Activated CD8-positive, alpha-beta memory T cell treated with anti-CD3 and anti-CD28 coated beads, Interleukin-2, amount 50 U/mL, for 1 hour (primary cell): ENCODE measurements around the gene DDX51.
"Not testable (repeated sequence)": the region's sequence is repeated elsewhere in the genome, so short reads cannot be mapped to it uniquely, and the experiment has no call there.

ENCODE experiments used
- DNase-seq: peaks from one replicate; pipeline ENCODE4 v3.0.0-alpha.2; 2020; ENCODE audit errors: extremely low read depth

The DDX51 gene

GRCh38 chr12:132140918-132141841, 2.9 kb downstream of the DDX51 start:
- DNase-seq = no peak

DNA sequence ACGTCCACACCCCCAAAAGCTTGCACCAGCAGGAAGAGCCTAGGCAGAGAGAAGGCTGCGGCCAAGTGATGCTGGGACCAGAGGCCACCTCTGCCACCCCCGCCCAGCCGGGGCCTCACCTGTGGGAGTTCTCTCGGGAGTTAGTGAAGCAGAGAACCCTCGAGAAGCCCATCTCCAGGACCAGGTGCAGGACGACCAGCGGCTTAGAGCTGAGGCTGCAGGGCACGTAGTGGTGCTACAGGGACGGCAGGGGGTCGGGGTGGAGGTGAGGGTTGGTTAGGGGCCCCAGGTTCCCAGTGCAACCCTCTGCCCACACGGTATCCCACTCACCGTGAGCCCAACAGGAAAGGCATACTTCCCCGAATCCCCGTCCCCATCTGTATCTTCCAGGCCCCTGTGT, 3.6 kb downstream of the DDX51 start:
- DNase-seq = no peak

DNA sequence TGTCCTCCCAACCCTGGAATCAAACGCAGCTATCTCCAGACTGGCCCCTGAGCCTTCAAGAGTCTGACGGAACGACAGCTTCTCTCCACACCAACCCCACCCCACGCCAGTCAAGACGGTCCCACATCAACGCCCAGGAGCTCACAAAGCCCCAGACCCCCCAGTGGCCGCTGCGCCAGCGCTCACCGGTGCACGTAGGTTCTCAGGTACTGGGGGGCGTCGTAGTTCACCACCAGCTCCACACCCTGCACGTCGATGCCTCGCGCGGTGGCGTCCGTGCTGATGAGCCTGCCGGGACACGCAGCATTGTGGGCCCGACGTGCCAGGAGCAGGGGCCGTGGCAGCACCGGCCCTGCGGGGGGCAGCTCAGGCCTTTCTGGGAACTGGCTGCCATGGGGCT, 4.2 kb downstream of the DDX51 start:
- DNase-seq = no peak

- no peak for DNase-seq
Observed at GRCh38 chr12:132138941-132139871, 4.9 kb downstream of the DDX51 start.

DNA sequence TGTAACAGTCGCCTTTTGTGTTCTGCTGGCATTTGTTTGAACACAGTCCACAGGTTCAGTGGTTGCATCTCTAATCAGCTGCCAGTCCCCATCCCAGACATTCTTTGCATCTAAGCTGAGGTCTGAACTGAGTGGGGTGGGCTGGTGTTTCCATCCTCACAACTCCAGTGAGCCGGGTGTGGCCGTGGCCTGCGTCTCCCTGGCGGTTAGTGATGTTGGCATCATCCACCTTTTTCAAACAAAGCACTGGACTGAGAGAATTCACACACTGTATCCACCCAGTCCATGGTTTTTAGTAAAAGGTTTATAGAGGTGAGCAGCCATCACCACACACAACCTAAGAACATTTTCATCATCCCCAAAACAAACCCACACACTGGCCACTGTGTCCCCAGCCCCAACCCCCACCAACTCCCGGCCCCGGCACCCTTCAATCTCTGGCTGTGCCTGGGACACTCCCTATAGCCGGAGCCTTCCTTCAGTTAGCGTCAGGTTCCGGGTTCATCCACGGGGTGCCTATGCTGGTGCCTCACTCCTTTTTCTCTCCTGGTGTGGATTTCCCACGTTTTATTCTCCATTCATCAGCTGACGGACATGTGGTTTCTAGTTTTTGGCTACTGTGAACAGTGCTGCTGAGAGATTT, 6.5 kb downstream of the DDX51 start:
- DNase-seq = no peak

DNA sequence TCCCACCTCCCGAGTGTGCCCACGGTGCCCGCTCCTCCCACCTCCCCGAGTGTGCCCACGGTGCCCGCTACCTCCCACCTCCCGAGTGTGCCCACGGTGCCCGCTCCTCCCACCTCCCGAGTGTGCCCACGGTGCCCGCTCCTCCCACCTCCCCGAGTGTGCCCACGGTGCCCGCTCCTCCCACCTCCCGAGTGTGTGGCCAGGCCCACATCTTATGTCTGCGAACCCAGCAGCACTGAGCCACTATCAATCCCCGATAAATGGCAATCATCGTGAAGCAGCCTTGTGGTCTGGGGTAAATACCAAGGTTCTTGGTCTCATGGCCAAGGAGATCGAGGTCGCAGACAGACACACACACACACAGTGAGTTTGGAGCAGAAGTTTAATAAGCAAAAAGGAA, 7.9 kb downstream of the DDX51 start:
- not testable (repeated sequence) for DNase-seq

- not testable (repeated sequence) for DNase-seq
Observed at GRCh38 chr12:132134653-132135183, 9.4 kb downstream of the DDX51 start.

DNA sequence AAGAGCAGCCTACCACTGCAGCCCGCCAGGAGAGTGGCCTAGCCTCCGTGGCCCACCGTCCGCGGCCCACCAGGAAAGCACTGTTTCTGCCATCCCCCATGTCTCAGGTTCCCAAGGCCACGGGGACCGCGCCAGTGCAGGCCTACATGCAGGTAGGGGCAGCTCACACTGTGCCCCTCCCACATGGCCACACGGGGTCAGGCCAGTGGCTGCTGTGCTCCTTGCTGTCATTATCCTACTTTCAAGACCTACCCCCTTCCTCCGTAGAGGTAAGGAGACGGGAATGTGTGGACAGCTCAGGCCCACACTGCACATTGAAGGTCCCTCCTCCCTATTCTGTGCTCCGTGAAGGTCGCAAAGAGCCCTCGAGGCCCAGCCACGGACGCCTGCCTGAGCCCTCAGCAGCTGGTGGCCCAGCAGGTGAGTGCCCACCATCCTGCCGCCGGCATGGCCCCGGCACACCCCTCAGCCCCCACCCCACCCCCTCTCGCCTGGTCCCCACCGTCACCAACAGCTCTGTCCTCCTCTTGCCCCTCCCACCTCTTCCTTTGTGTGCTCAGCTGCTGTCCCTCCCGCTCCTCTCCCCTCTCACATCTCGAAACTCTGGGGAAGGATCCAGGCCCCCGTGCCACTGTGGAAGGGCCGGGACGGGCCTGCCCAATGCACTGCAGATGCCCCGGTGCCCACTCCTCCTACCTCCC, 10.0 kb downstream of the DDX51 start:
- DNase-seq = no peak

GRCh38 chr12:132132609-132133430, 11.3 kb downstream of the DDX51 start:
- no peak for DNase-seq

DNA sequence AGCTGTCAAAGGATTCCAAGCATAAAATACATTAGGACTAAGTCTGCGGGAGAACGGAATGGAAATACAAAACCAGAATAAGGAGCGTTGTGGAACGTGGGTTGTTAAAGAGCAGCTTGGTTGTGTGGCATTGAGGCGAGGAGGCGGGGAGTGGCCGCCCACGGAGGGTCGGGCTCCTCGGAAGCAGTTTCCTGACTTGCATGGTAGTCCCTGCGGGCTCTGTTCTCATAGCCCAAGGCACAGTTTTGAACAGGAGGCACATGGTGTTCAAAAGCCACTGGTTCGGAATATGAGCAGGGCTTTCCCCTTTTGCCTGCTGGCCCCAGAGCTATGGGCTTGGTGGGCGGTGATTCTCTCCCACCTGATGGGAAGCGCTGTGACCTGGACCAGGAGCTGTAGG, 12.2 kb downstream of the DDX51 start:
- no peak for DNase-seq

GRCh38 chr12:132131229-132131628, 12.9 kb downstream of the DDX51 start:
- no peak for DNase-seq

- no peak for DNase-seq
Observed at GRCh38 chr12:132130690-132131089, 13.4 kb downstream of the DDX51 start.

DNA sequence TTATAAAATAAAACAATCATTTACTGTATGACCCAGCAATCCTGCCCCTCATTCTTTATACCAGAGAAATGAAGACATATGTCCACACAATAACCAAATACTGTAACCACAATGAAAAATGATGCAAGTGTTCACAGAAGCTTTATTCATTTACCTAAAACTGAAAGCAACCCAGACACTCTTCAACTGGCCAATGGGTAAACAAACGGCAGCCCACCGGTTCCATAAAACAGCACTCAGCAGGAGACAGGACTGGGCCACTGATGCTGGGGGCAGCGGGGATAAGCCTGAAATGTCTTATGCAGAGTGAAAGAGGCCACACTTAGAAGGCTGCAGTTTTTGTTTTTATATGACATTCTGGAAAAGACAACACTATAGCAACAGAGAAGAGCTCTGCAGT, 15.1 kb downstream of the DDX51 start:
- no peak for DNase-seq

DNA sequence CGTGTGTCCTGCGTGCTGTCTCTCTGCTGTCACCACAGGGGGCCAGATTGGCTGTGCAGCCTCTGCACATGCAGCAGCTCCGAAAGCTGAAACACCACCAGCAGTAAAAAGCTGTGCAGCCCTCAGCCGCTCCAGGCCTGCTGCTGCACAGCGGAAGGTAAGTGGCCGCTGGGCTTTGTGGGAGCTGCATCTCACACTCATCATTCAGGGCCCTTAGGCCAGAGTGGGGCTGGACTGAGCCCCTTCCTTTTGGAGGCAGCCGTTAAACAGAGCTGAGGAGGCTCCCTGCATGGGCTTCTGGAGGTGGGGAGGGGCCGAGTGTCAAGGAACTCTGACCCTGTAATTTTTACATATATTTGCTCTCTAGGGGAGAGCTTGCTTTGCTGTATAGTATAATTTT, 17.1 kb downstream of the DDX51 start:
- no peak for DNase-seq

DNA sequence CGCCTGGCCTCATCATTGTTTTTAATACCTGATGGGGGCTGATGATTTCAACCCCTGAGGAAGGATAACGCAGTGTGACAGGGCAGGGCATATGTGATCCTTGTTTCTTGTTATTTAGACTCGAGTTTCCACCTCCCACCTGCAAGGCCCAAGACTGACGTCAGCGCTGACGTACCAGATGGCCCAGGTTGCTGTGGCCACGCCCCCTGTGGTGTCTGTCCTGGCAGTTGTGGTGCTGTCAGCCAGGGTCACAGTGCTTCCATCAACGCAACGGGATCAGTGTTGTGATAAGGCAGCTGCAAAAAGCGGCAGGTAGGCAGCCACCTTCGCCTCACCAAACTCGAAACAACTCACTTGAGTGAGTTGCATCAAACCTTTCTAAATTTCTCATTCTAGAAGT, 18.4 kb downstream of the DDX51 start:
- DNase-seq = no peak

GRCh38 chr12:132124766-132125425, 19.2 kb downstream of the DDX51 start:
- no peak for DNase-seq

- DNase-seq = no peak
Observed at GRCh38 chr12:132123970-132124765, 20.0 kb downstream of the DDX51 start.

DNA sequence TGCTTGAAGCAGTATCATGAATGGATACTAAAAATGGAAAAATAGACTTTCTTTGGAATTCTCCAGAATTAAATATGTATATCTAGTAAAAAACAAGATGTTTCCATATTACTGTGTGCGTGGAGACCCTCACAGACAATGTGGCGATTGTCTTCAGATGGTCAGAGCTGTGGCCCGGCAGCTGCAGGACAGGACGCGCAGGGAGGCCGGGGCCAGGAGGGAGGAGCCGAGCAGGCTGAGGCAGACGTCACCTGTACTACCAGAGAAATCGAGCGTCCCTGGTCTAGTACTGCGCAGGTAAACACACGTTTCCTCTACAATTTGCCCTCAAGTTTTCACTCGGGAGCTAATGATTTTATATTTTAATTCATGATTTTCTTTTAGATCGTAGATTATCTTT, 22.8 kb downstream of the DDX51 start:
- no peak for DNase-seq

DNA sequence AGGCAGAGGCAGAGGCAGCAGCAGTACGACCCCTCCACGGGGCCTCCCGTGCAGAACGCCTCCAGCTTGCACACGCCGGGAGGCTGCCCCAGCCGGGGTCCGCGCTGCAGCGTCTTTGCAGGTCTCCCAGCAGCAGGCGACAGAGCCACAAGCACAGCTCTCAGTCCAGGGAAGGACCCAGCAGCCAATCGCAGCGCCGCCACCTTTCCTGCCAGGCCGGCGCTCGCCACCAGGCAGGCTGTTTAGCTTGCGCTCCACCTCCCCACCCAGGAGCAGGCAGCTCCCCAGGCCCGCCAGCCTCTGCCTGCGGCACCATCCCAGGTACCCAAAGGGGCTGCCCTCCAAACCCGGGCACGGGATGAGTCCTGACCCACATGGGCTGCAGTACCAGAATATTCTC, 25.2 kb downstream of the DDX51 start:
- DNase-seq = no peak
